ENCODE results near the gene MB. TPM values are rescaled to one million over a fixed set of nuclear protein-coding genes. Genes with fewer than 3 reads are reported as not detected.

Gene MB
- total and polyA plus RNA-seq, 9 of the 15 experiments (the other 6 are each of a cell fraction or from before 2014, with no cell fraction given) = not detected

- ChIA-PET POLR2A (interaction anchor here (0.6 to 1.4 kb wide), 7 partner anchors 8 to 880 kb away, joined by 3 to 8 read pairs (median 4); no protein-coding TSS in a partner anchor), CTCF (ENCODE audit: low intra/inter-chr PET ratio) (no interaction called here)
- peak; percentile 29 for FAIRE-seq
- Histone ChIP-seq H3K9ac (ENCODE audit: insufficient read depth in 1 of 2, low read depth in 2 of 2, low read length in 2 of 2) (peak within 1 kb of the TSS; percentile 75 to 76), H3K27ac (ENCODE audit: extremely low read depth, low read depth, low read length) (peak within 1 kb of the TSS; percentile 71; the same call in 2 of the 3 replicates), H3K4me1 (replicated peaks in 1 of 2; ENCODE audit: control insufficient read depth in 2 of 2, insufficient read depth in 2 of 2, low read length in 2 of 2) (peaks cover 0 to 2% of the 10 kb centered on the region in 2 experiments; a peak in 3 of 5 replicates), H3K36me3 (ENCODE audit: control insufficient read depth, insufficient read depth, low read length) (no peaks in the 10 kb centered on the region), H3K79me2 (ENCODE audit: control insufficient read depth, insufficient read depth, low read length) (no peaks in the 10 kb centered on the region), H4K20me1 (replicated peaks; ENCODE audit: control insufficient read depth, insufficient read depth, low read length) (no peaks in the 10 kb centered on the region), H2AFZ (ENCODE audit: low read depth, low read length) (peak within 1 kb of the TSS; percentile 97), H3K9me3 (replicated peaks; ENCODE audit: control insufficient read depth, insufficient read depth, low read depth, low read length) (no peaks in the 10 kb centered on the region), H3K9me1 (ENCODE audit: control insufficient read depth, insufficient read depth, low read length) (no peaks in the 10 kb centered on the region), H3K27me3 (ENCODE audit: control insufficient read depth in 2 of 2, insufficient read depth in 2 of 2, low read length in 2 of 2) (no peaks in the 10 kb centered on the region), H3K4me2 (ENCODE audit: insufficient read depth, low read length) (peak within 1 kb of the TSS; percentile 81), H3K4me3 (peak within 1 kb of the TSS; percentile 39)
- peak; percentile 89 for ATAC-seq
- intact Hi-C loops (cut with micrococcal nuclease) = no loop called here
- DNase-seq (ENCODE audit: extremely low read depth in 1 of 4, low spot score in 3 of 4) = peak in 2 of 4 experiments; percentile 22 to 27
- WGBS (ENCODE audit: insufficient coverage, low coverage, missing lambda C conversion rate) = 32% methylated on average over 11 of the region's 18 CpGs
- in situ Hi-C loops (cut with MboI) = no loop called here
- BruUV-seq (replicated peaks) = TSS peak; percentile 76
- TF ChIP-seq, protein P1, sequence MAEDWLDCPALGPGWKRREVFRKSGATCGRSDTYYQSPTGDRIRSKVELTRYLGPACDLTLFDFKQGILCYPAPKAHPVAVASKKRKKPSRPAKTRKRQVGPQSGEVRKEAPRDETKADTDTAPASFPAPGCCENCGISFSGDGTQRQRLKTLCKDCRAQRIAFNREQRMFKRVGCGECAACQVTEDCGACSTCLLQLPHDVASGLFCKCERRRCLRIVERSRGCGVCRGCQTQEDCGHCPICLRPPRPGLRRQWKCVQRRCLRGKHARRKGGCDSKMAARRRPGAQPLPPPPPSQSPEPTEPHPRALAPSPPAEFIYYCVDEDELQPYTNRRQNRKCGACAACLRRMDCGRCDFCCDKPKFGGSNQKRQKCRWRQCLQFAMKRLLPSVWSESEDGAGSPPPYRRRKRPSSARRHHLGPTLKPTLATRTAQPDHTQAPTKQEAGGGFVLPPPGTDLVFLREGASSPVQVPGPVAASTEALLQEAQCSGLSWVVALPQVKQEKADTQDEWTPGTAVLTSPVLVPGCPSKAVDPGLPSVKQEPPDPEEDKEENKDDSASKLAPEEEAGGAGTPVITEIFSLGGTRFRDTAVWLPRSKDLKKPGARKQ (CRISPR knock-in tag; IDR thresholded peaks at IDR 0.05) = no peak
- TF ChIP-seq, protein P2, sequence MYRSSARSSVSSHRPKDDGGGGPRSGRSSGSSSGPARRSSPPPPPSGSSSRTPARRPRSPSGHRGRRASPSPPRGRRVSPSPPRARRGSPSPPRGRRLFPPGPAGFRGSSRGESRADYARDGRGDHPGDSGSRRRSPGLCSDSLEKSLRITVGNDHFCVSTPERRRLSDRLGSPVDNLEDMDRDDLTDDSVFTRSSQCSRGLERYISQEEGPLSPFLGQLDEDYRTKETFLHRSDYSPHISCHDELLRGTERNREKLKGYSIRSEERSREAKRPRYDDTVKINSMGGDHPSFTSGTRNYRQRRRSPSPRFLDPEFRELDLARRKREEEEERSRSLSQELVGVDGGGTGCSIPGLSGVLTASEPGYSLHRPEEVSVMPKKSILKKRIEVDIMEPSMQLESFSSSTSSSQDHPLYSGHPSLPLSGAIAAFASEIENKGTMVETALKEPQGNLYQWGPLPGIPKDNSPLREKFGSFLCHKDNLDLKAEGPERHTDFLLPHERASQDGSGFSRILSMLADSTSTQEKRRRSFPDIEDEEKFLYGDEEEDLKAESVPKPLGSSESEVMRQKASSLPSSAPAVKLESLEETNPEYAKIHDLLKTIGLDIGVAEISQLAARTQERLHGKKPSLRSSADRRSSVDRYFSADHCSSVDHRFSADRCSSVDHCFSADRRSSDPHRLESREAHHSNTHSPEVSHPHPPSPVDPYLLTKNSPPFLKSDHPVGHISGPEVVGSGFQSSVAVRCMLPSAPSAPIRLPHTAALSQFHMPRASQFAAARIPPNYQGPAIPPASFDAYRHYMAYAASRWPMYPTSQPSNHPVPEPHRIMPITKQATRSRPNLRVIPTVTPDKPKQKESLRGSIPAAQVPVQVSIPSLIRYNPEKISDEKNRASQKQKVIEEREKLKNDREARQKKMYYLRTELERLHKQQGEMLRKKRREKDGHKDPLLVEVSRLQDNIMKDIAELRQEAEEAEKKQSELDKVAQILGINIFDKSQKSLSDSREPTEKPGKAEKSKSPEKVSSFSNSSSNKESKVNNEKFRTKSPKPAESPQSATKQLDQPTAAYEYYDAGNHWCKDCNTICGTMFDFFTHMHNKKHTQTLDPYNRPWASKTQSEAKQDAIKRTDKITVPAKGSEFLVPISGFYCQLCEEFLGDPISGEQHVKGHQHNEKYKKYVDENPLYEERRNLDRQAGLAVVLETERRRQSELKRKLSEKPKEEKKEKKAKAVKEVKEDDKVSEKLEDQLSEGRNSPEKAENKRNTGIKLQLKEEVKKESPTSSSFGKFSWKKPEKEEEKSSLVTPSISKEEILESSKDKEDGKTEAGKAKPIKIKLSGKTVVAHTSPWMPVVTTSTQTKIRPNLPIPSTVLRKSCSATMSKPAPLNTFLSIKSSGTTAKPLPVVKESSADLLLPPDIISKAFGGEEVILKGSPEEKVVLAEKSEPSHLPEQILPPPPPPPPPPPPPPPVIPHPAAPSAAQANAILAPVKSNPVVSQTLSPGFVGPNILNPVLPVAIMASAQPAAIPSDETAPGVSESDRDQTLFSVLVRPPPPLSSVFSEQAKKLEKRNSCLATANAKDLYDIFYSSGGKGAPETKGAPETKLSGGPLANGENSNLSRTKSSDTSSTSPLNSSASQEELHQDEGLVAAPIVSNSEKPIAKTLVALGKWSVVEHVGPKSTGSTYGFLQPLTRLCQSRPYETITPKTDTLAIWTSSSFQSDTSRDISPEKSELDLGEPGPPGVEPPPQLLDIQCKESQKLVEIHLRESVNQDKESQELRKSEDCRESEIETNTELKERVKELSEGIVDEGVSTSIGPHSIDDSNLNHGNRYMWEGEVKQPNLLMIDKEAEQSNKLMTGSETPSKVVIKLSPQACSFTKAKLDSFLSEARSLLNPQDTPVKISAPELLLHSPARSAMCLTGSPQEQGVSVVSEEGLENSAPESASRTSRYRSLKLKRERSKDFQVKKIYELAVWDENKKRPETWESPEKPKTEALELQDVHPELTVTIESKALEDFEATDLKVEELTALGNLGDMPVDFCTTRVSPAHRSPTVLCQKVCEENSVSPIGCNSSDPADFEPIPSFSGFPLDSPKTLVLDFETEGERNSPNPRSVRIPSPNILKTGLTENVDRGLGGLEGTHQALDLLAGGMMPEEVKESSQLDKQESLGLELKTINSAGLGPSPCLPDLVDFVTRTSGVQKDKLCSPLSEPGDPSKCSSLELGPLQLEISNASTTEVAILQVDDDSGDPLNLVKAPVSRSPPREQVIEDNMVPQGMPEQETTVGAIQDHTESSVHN (IDR thresholded peaks at IDR 0.05; ENCODE audit: borderline replicate concordance in 1 of 2, low read depth in 1 of 2) = peak in 1 of 2 experiments; percentile 37; a peak in 1 of 4 replicates
- TF ChIP-seq C11orf30 (IDR thresholded peaks at IDR 0.05; ENCODE audit: low read depth) (peak; percentile 5; the same call in 1 of the 2 replicates), POLR2B (IDR thresholded peaks at IDR 0.05; ENCODE audit: low read depth, partially characterized antibody) (no peak), SAFB2 (IDR thresholded peaks at IDR 0.05; ENCODE audit: borderline replicate concordance, low read depth, low read length, severe bottlenecking) (no peak), MYC (IDR thresholded peaks at IDR 0.05; ENCODE audit: low read depth, low read length) (no peak), MYC (CRISPR knock-in tag; IDR thresholded peaks at IDR 0.05; ENCODE audit: borderline replicate concordance, low read depth) (peak; percentile 15; the same call in 1 of the 2 replicates), HOXB6 (CRISPR knock-in tag; IDR thresholded peaks at IDR 0.05; ENCODE audit: borderline replicate concordance) (no peak), POLR2H (tag; IDR thresholded peaks at IDR 0.05; ENCODE audit: low read depth) (peak; percentile 40; the same call in 1 of the 2 replicates)
These were observed 31.2 kb upstream of the MB start, which contains the start of gene APOL6 for GRCh38 chr22:35648066-35649025. Gene APOL6 (plus strand): TSS chr22:35648446. CDS start chr22:35656426, 7,980 bp downstream.
